Bronchial epithelial cell (primary cell): ENCODE measurements around the gene PPP1R7. TPM values are rescaled to one million over a fixed set of nuclear protein-coding genes. Genes with fewer than 3 reads are reported as not detected.

Experiments
- DNase-seq: peaks from one replicate; pipeline ENCODE4 v3.0.0-alpha.2; 2010; ENCODE audit warnings: low read depth
- FAIRE-seq: peaks from 2 replicates; lab custom pipeline; 2011; peaks lifted over from hg19 to GRCh38; lab: Jason Lieb, UNC
- H3K27me3 ChIP-seq: 2 replicates; pipeline ENCODE4 v1.5.1; 2011; ENCODE audit warnings: low read length; ENCODE audit not compliant: control insufficient read depth, insufficient read depth
- H3K36me3 ChIP-seq: 2 replicates; pipeline ENCODE4 v1.5.1; 2011; ENCODE audit warnings: low read length; ENCODE audit not compliant: control insufficient read depth, insufficient read depth
- H3K4me3 ChIP-seq: 2 replicates; pipeline ENCODE4 v1.5.1; 2011; ENCODE audit warnings: mild to moderate bottlenecking, low read depth, low read length, control low read depth
- total RNA-seq: library from RNA; depleted of rRNA; stranded (reverse); fragments of >200 nt; gene quantifications from 2 replicates; pipeline ENCODE4 v1.2.1, GENCODE V29; 2014
- TF ChIP-seq, protein P1 (sequence below): IDR thresholded peaks from 2 replicates; pipeline ENCODE4 v1.5.1; 2011; ENCODE audit warnings: mild to moderate bottlenecking, moderate library complexity, low read length, control low read depth, inconsistent platforms; ENCODE audit not compliant: insufficient read depth, severe bottlenecking

The PPP1R7 gene
- total RNA-seq, 1 donor from 2014 or later = 32.4 TPM

DNA sequence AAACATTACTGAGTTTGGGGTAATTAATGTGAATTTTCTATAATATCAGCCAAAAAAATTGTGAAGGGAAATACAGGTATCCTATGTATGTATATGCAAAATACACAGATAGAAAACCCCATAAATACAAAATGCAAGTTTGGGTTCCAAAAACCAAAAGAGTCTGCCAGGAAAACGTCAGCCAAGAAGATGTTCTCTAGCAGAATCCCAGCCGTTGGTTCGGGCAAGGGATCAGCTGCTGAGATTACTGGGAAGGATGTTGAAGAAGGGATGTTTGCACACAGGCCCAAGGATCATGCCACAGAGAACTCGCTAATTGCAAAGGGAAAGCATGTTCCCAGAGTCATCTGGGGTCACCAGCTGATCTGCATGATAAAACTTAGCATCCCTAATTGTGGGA lies 28.7 kb downstream of the PPP1R7 start:
- DNase-seq (no peak), FAIRE-seq (no peak)
- TF ChIP-seq, protein P1, sequence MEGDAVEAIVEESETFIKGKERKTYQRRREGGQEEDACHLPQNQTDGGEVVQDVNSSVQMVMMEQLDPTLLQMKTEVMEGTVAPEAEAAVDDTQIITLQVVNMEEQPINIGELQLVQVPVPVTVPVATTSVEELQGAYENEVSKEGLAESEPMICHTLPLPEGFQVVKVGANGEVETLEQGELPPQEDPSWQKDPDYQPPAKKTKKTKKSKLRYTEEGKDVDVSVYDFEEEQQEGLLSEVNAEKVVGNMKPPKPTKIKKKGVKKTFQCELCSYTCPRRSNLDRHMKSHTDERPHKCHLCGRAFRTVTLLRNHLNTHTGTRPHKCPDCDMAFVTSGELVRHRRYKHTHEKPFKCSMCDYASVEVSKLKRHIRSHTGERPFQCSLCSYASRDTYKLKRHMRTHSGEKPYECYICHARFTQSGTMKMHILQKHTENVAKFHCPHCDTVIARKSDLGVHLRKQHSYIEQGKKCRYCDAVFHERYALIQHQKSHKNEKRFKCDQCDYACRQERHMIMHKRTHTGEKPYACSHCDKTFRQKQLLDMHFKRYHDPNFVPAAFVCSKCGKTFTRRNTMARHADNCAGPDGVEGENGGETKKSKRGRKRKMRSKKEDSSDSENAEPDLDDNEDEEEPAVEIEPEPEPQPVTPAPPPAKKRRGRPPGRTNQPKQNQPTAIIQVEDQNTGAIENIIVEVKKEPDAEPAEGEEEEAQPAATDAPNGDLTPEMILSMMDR = no peak

DNA sequence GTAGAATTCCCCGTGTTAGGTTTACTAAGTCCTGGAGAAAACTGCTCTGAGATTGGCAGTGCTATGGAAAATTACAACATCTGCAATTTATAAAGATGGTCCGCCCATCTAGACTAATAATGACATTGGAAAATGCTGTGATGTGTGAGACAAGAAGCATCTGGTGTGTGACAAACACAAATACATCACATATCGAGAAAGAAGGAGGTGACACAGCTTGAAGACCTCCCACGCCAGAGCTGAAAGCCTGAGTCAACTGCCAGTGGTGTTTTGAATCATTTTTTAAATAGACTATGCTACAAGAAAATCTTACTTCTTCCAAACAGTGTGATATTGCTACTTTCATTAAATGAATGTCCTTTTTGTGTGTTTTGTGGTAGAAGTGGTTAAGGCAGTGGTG lies 29.6 kb downstream of the PPP1R7 start:
- no peak overlapping the region for H3K4me3 ChIP-seq
- TF ChIP-seq, protein P1 = no peak
- peaks cover 2% of the 10 kb centered on the region for H3K36me3 ChIP-seq
- no peaks in the 10 kb centered on the region for H3K27me3 ChIP-seq
- FAIRE-seq (no peak), DNase-seq (no peak)

More for the DNA sequence above, 28.7 kb downstream of the PPP1R7 start:
- H3K36me3 ChIP-seq = peaks cover 2% of the 10 kb centered on the region
- H3K27me3 ChIP-seq = no peaks in the 10 kb centered on the region
- H3K4me3 ChIP-seq = no peak overlapping the region

DNA sequence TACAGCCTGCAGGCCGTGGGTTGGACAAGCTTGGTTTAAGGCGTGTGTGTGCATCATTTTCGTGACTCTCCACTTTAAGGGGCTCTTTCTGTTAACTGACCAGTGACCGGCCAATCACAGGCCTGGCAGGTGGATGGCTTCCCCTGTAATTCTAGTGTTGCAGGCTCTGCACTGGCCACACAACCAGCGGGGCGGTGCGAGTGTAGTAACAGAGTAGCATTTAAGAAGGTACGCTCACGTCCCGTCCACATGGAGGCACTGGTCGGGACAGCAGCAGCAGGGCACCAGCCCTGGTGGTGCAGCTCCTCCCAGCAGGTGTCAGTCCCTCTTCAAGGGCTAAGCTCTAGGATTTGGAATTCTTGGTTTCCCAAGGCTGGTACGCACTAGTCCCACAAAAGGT lies 30.2 kb downstream of the PPP1R7 start:
- DNase-seq (no peak), FAIRE-seq (no peak)
- TF ChIP-seq, protein P1 = no peak
- Histone ChIP-seq H3K27me3 (no peaks in the 10 kb centered on the region), H3K36me3 (peaks cover 2% of the 10 kb centered on the region), H3K4me3 (no peak overlapping the region)

GRCh38 chr2:241182126-241182525 lies 31.9 kb downstream of the PPP1R7 start:
- TF ChIP-seq, protein P1 = no peak
- DNase-seq (no peak), FAIRE-seq (no peak)
- Histone ChIP-seq H3K36me3 (peaks cover 2% of the 10 kb centered on the region), H3K27me3 (no peaks in the 10 kb centered on the region), H3K4me3 (no peak overlapping the region)

- peaks cover 2% of the 10 kb centered on the region for H3K36me3 ChIP-seq
- TF ChIP-seq, protein P1 = no peak
- no peaks in the 10 kb centered on the region for H3K27me3 ChIP-seq
- FAIRE-seq (peak; percentile 75), DNase-seq (no peak)
- no peak overlapping the region for H3K4me3 ChIP-seq
Observed at GRCh38 chr2:241182531-241183133, 32.4 kb downstream of the PPP1R7 start.

DNA sequence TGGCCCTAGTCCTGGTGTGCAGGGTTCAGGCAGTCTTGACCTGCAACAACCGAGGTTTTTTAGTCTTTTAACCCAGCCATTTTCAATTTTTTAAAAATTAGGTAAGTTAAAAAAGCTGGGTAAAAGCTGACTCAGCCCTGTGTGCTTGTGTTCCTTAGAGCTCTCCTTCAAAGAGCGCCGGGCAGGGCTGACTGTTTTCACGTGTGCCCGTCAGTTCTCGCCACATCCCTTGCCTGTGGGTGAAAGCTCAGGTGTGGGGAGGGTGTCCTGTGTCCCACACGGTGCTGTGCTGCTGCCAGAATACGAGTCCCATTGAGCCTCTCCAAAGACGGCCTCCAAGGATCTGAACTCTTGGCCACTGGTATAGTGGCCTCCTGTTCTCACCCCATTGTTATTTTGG lies 33.0 kb downstream of the PPP1R7 start:
- Histone ChIP-seq H3K27me3 (no peaks in the 10 kb centered on the region), H3K4me3 (no peak overlapping the region), H3K36me3 (no peaks in the 10 kb centered on the region)
- TF ChIP-seq, protein P1 = no peak
- no peak for FAIRE-seq
- no peak for DNase-seq
